ENCODE results near the gene PTRHD1.

Gene PTRHD1

GRCh38 chr2:24743924-24744323 is 49.3 kb downstream of the PTRHD1 start:
- no peak overlapping the region for H3K4me3 ChIP-seq (ENCODE audit: low read depth, low read length)
- TF ChIP-seq, protein P1, sequence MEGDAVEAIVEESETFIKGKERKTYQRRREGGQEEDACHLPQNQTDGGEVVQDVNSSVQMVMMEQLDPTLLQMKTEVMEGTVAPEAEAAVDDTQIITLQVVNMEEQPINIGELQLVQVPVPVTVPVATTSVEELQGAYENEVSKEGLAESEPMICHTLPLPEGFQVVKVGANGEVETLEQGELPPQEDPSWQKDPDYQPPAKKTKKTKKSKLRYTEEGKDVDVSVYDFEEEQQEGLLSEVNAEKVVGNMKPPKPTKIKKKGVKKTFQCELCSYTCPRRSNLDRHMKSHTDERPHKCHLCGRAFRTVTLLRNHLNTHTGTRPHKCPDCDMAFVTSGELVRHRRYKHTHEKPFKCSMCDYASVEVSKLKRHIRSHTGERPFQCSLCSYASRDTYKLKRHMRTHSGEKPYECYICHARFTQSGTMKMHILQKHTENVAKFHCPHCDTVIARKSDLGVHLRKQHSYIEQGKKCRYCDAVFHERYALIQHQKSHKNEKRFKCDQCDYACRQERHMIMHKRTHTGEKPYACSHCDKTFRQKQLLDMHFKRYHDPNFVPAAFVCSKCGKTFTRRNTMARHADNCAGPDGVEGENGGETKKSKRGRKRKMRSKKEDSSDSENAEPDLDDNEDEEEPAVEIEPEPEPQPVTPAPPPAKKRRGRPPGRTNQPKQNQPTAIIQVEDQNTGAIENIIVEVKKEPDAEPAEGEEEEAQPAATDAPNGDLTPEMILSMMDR (IDR thresholded peaks at IDR 0.05; ENCODE audit: insufficient read depth, low read length, missing control alignments): no peak
- no peak for DNase-seq (ENCODE audit: low read depth, low spot score)
- ChIA-PET CTCF (interaction anchor here (1.3 kb wide), 1 partner anchor 321 kb away, joined by 3 read pairs; no protein-coding TSS in a partner anchor), POLR2A (no interaction called here)

DNA sequence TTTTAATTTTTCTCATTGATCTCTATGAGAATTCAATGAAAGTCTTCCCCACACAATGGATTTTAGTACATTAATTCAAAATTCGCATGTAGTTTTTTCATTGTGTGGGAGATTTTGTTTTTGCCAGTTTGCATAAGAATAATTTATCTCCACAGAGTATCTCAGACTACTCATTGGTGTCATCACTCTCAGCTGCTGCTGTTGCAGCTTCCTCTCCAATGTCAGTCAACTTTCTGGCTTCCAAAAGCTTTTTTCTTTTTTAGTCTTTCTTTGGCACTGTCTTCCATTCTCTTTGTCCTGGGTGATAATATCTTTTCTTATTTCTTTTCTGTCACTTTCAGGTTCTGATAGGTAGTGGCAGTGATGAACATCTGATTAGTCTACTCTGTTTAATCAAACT is 50.5 kb downstream of the PTRHD1 start:
- CTCF ChIA-PET: interaction anchor here (0.7 to 1.3 kb wide), 2 partner anchors 129 to 320 kb away, joined by 3 read pairs; no protein-coding TSS in a partner anchor
- no peak for DNase-seq (ENCODE audit: low read depth, low spot score)
- no peak overlapping the region for H3K4me3 ChIP-seq (ENCODE audit: low read depth, low read length)
- POLR2A ChIA-PET: no interaction called here
- TF ChIP-seq, protein P1 (IDR thresholded peaks at IDR 0.05; ENCODE audit: insufficient read depth, low read length, missing control alignments): no peak

GRCh38 chr2:24740142-24740541 is 53.0 kb downstream of the PTRHD1 start:
- H3K4me3 ChIP-seq (ENCODE audit: low read depth, low read length): no peak overlapping the region
- DNase-seq (ENCODE audit: low read depth, low spot score): no peak
- CTCF ChIA-PET: interaction anchor here (1.4 kb wide), 1 partner anchor 11 kb away, joined by 4 read pairs; no protein-coding TSS in a partner anchor
- POLR2A ChIA-PET: no interaction called here
- TF ChIP-seq, protein P1 (IDR thresholded peaks at IDR 0.05; ENCODE audit: insufficient read depth, low read length, missing control alignments): no peak
